ENCODE data around the gene OR2V2. TPM values are rescaled to one million over a fixed set of nuclear protein-coding genes. Genes with fewer than 3 reads are reported as not detected.
A peak's percentile ranks its signal among the peaks of the same experiment; 100 is the strongest.

The OR2V2 gene
- total RNA-seq, 2 experiments from 2014 or later: not detected

GRCh38 chr5:181194489-181195248 lies 47.3 kb downstream of the OR2V2 start:
- H3K27ac Mint-ChIP-seq: no peak overlapping the region
- H3K4me3 Mint-ChIP-seq: no peak overlapping the region
- no peak for DNase-seq
- peaks cover 21% of the 10 kb centered on the region for H3K4me1 Mint-ChIP-seq
- no peaks in the 10 kb centered on the region for H3K9me3 Mint-ChIP-seq
- H3K27me3 Mint-ChIP-seq: peaks cover 9% of the 10 kb centered on the region
- H3K36me3 Mint-ChIP-seq: peaks cover 4% of the 10 kb centered on the region

GRCh38 chr5:181195249-181195761 lies 47.9 kb downstream of the OR2V2 start:
- Mint-ChIP-seq H3K4me1 (peaks cover 15% of the 10 kb centered on the region), H3K4me3 (no peak overlapping the region), H3K27ac (no peak overlapping the region), H3K9me3 (no peaks in the 10 kb centered on the region), H3K27me3 (peaks cover 9% of the 10 kb centered on the region), H3K36me3 (peaks cover 4% of the 10 kb centered on the region)
- DNase-seq: no peak

DNA sequence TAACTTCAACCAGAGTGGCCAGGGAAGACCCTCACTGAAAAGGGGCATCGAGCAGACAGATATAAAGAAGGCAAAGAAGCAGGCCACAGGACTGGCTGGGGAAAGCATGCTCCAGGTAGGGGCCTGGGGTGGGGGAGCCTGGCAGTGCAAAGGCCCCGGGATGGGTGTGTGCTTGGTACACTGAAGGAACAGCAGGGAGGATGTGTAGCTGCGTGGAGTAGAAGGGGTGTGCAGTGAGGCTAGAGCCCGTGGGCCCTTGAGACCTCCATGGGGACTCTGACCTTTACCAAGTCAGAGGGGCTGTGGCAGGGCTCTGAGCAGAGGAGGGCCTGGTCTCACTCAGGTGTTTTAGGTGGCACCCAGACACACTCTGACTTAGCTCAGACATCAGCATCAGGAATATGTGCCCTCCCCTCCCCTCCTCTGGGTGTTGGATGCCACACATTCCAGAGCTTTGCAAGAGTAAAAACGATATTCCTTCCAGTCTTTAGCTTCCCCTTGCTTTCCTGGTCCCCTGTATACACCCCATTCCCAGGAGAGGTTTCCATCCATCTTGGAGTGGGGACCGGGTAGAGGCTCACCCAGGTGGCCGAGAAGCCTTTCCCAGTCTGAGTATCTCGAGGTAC lies 50.1 kb downstream of the OR2V2 start:
- no peak for DNase-seq

DNA sequence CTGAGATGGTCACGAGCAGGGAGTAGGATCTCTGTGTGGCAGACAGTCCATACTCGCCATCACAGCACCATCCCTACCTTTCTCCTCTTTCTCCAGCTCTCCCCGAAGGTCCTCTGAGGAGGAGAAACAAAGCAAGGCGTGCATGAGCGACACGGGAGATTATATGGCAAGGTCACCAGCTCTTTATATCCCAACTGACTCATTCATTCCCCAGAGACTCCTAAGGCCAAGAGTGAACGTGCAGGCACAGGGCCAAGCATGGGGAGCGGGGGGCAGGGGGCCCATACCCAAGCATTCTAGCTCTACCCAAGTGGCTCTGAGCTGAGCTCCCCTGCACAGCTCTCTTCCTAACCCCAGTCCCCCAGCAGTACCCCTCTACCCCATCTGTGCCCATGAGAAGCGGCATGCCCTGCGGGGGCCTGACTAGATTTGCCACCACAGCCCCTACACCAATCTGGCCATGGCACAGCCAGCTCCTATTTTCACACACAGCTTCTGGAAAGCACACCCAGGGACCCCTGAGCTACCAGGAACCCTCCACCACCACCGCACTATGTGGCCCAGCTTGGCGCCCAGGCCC lies 50.8 kb downstream of the OR2V2 start:
- no peak for DNase-seq
- H3K4me1 Mint-ChIP-seq: peaks cover 4% of the 10 kb centered on the region
- no peak overlapping the region for H3K4me3 Mint-ChIP-seq
- no peaks in the 10 kb centered on the region for H3K36me3 Mint-ChIP-seq
- H3K27me3 Mint-ChIP-seq: no peaks in the 10 kb centered on the region
- H3K27ac Mint-ChIP-seq: no peak overlapping the region
- H3K9me3 Mint-ChIP-seq: no peaks in the 10 kb centered on the region

More for the DNA sequence above, 50.1 kb downstream of the OR2V2 start:
- Mint-ChIP-seq H3K9me3 (no peaks in the 10 kb centered on the region), H3K36me3 (no peaks in the 10 kb centered on the region), H3K4me1 (peaks cover 11% of the 10 kb centered on the region), H3K4me3 (no peak overlapping the region), H3K27ac (no peak overlapping the region), H3K27me3 (no peaks in the 10 kb centered on the region)

DNA sequence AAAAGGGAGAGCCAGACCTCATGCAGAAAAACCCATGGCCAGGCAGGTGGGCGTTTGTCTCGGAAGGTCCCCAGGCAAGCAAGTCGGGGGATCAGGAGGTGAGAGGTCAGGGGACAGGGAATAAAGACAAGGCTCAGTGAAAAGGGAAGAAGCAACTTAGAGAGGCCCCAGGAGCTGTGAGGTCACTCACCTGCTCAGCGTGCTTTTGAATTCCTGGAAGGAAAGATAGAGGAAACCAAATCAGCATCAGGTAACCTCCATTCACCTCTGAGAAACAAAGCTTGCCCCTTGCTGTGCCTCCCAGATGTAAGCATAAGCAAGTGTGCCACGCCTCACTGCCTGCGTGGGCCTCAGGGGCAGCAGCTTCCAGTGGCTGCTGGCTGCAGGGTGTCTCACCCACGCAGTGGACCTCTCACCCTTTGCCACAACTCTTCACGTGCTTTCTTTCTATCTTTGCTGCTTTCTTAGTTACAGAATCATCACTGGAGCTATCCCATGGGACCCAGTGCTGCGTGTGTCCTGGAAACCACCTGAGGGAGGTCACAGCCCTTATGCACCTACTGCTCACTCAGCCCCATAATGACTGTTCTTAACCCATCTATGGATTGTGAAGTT lies 51.6 kb downstream of the OR2V2 start:
- Mint-ChIP-seq H3K9me3 (no peaks in the 10 kb centered on the region), H3K27me3 (peaks cover 8% of the 10 kb centered on the region), H3K36me3 (no peaks in the 10 kb centered on the region), H3K4me3 (no peak overlapping the region), H3K4me1 (no peaks in the 10 kb centered on the region), H3K27ac (no peak overlapping the region)
- no peak for DNase-seq

DNA sequence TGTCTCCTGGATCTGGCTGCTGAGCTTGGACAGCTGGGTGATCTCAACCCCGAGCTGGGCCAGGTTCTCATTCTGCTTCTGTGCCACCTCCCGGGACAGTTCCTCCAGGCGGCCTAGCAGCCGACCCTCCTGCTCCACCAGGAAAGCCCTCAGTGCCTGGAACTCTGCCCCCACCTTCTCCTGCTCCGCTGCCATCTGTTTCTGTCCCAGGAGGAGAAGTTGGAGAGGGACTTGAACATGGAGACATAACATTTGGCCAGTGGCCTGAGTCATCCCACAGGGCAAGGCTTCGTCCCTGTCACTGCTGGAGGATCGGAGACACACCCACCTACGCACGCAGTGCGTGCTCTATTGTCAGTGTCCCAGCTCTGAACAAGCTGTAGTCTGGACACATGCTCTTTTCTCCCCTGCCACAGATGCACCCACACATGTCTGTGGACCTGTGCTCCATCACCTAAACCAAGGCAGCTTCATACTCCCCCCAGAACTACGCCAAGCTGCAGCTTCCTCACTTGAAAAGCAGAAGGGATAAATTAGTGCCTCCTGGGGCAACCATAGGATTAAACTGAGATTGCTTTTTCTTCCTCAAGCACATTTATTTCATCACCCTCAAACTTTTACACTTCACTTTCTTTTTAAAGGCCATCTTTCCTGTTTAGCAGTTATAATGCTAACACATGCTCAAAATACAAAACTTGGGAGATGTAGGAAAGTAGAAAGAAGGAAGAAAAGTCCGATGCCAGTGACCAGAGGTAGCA lies 52.7 kb downstream of the OR2V2 start:
- DNase-seq: no peak
- H3K9me3 Mint-ChIP-seq: no peaks in the 10 kb centered on the region
- H3K4me1 Mint-ChIP-seq: no peaks in the 10 kb centered on the region
- H3K36me3 Mint-ChIP-seq: no peaks in the 10 kb centered on the region
- H3K27me3 Mint-ChIP-seq: peaks cover 11% of the 10 kb centered on the region
- no peak overlapping the region for H3K4me3 Mint-ChIP-seq
- H3K27ac Mint-ChIP-seq: no peak overlapping the region

DNA sequence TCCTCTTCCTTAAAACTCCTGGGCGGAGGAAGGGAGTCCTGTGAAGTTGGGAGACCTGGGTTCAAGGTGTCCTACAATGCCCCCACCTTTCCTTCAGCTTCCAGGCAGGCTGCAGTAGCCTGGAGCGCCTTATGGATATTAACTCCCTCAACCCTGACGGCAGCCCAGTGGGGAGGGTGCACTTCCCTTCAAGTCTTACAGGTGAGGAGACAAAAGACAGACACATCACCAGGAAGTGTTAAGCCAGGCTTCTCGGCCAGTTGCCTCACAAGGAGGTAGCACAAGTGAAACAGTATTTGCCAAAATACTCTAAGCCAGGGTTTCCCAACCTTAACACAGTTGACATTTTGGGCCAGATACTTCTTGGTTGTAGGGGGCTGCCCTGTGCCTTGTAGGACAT lies 53.4 kb downstream of the OR2V2 start:
- H3K27me3 Mint-ChIP-seq: peaks cover 16% of the 10 kb centered on the region
- peaks cover 4% of the 10 kb centered on the region for H3K4me1 Mint-ChIP-seq
- H3K4me3 Mint-ChIP-seq: no peak overlapping the region
- H3K36me3 Mint-ChIP-seq: no peaks in the 10 kb centered on the region
- H3K27ac Mint-ChIP-seq: no peak overlapping the region
- no peak for DNase-seq
- H3K9me3 Mint-ChIP-seq: no peaks in the 10 kb centered on the region

DNA sequence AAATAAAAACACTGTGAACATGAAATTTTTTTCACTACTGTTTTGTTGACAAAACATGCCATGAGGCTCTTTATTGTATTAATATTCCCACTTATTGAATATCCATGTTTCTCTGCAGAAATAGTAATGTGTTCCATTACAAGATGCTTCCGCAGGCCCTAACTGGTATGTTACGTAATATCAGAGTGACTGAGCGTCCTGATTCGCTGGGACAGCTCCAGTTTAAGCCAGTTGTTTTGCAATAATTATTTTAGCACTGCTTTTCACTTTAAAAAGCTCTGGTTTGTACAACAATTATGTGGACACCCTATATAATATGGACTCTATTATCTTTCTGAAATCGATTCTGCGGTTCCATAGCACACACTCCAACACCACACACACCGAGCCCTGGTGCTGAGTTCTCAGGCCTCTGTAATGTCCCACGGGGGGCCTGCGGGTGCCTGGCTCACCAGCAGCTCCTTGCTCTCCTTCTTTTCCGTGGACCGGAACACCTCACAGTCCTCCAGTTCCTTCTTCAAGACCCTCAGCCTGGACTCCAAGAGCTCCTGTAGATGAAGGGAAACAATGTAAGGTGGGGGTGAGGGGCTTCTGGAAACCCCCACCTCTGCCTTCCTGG lies 55.8 kb downstream of the OR2V2 start:
- peaks cover 34% of the 10 kb centered on the region for H3K27me3 Mint-ChIP-seq
- peaks cover 8% of the 10 kb centered on the region for H3K36me3 Mint-ChIP-seq
- no peak for DNase-seq
- peaks cover 24% of the 10 kb centered on the region for H3K4me1 Mint-ChIP-seq
- peaks cover 3% of the 10 kb centered on the region for H3K9me3 Mint-ChIP-seq
- no peak overlapping the region for H3K4me3 Mint-ChIP-seq
- no peak overlapping the region for H3K27ac Mint-ChIP-seq

DNA sequence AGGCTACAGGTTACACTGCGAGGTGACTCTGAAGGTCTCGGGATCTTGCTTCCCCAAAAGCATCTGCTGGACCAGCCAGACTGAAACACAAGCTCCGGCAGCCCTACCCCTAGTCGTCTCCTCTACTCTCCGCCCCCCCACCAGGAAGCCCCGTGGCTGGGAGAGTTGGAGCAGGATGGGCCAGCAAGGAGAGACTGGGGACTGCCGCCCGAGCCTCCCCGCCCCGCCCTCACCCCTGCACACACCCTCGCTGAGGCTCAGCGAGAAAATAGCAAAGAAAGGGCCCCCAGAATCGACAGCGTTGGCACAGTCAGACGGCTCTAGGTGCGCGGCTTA lies 56.4 kb downstream of the OR2V2 start:
- Mint-ChIP-seq H3K4me1 (peaks cover 24% of the 10 kb centered on the region), H3K4me3 (peak overlapping the region; percentile 80), H3K36me3 (peaks cover 8% of the 10 kb centered on the region), H3K27ac (no peak overlapping the region), H3K27me3 (peaks cover 34% of the 10 kb centered on the region), H3K9me3 (peaks cover 3% of the 10 kb centered on the region)
- no peak for DNase-seq

GRCh38 chr5:181204113-181204825 lies 56.9 kb downstream of the OR2V2 start:
- Mint-ChIP-seq H3K27me3 (peaks cover 34% of the 10 kb centered on the region), H3K4me1 (peaks cover 24% of the 10 kb centered on the region), H3K9me3 (peaks cover 3% of the 10 kb centered on the region), H3K4me3 (peak overlapping the region; percentile 80), H3K27ac (no peak overlapping the region), H3K36me3 (peaks cover 8% of the 10 kb centered on the region)
- DNase-seq: no peak

DNA sequence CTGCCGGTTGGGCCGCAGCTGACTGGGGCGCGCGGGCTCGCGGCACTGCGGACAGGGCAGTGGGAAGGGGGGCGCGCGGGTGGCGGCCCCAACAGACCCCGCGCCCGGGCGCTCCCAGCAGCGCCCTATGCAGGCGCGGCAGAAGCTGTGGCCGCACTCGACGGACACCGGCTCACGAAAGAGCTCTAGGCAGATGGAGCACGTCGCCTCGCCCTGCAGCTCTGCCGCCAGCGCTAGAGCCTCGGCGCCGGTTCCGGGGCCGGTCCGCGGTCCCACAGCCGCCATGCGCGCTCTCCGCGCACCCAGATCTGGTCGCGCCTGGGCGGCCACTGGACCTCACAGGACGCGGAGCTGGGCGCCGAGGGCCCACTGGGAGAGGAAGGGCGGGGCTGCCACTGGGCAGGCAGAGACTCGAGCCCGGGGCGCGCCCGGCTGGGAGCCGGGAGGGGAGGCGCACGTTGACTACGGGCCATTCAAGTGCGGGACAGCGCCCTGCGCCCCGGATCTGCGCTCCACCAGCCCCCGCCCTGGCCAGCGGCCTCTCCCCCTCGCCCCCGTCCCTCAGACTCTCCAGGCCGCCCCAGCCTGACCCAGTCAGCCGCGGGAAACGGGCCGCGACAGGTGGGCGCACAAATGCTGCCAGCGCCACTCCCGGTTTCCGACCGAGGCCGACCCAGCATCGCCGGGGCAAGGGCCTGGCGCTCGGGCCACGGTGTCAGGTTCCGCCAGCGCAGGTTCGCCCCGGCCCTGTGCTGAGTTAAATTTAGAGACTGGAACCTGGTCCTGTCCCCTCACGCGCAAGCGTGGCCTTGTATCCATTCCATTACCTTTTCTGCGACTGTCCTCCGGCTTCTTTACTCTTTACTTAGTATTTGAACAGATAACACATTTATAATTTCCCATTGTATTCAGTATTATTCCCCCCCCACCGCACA lies 57.7 kb downstream of the OR2V2 start, which contains the start of gene TRIM7:
Gene TRIM7 (minus strand): TSS at position 371 of the 935 bp plus-strand sequence. CDS start 86 bp downstream, at position 285.
- DNase-seq: peak; percentile 35
- Mint-ChIP-seq H3K27me3 (peaks cover 34% of the 10 kb centered on the region), H3K4me1 (peaks cover 24% of the 10 kb centered on the region), H3K27ac (peak within 1 kb of the TSS; percentile 9), H3K9me3 (peaks cover 3% of the 10 kb centered on the region), H3K4me3 (peak within 1 kb of the TSS; percentile 89), H3K36me3 (peaks cover 8% of the 10 kb centered on the region)

DNA sequence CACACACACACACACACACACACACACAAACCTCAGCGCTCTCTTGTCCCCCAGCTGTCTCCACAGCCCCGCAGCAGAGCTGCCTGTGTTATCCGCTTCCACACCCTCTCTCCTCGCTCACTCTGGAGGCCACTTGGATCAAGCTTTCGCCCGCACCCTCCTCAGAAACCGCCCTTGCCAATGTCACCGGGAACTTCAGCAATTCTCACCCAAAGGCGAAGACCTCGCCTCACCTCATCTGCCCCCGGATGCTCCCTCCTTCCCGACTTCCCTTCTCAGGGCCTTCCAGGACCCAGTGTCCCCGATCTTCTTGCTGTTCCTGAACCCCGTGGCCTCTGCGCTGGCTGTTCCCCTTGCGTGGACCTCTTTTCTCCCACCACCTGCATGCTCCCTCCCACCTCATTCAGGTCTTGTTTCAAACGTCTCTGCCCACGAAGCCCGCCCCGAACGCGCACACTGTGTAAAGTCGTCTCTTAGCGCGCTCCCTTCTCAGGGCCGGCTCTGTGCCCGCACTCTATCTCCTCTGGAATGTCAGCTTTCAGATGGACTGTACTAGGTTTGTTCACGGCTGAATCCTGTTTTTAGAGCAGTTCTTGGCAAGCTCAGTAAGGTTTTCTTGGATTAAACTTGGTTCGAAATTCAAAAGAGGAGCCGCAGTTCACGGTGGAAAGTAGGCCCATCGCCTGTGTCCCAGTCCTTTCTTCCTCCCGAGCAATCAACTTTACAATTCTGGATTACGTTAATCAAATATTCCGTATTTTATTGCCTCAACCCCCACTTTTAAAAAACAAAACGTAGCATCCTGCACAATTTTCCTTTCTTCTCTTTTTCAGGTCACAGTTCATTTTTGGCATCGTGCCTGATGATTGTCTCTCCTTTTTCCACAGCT lies 58.6 kb downstream of the OR2V2 start:
- peaks cover 8% of the 10 kb centered on the region for H3K36me3 Mint-ChIP-seq

More for the DNA sequence above, 58.6 kb downstream of the OR2V2 start:
- Mint-ChIP-seq H3K27me3 (peaks cover 34% of the 10 kb centered on the region), H3K4me3 (peak overlapping the region; percentile 89), H3K9me3 (peaks cover 3% of the 10 kb centered on the region), H3K27ac (peak overlapping the region; percentile 95), H3K4me1 (peaks cover 24% of the 10 kb centered on the region)
- no peak for DNase-seq
